Effector memory CD4-positive, alpha-beta T cell (primary cell): ENCODE data around the gene PCK1.

ENCODE experiments used
- DNase-seq, 3 donors: peaks; one replicate each; pipeline ENCODE4 v3.0.0-alpha.2; 2020
- H3K27ac ChIP-seq: 2 replicates; pipeline ENCODE4 v1.7.0; 2013; ENCODE audit warnings: mild to moderate bottlenecking, low read length, moderate library complexity; ENCODE audit not compliant: insufficient read depth, poor library complexity, severe bottlenecking
- H3K27me3 ChIP-seq: replicated peaks from 2 replicates; pipeline ENCODE4 v1.7.0; 2013; ENCODE audit warnings: mild to moderate bottlenecking, low read length; ENCODE audit not compliant: insufficient read depth, control insufficient read depth, poor library complexity, severe bottlenecking
- H3K36me3 ChIP-seq: 2 replicates; pipeline ENCODE4 v1.7.0; 2013; ENCODE audit warnings: mild to moderate bottlenecking, low read length, moderate library complexity; ENCODE audit not compliant: control insufficient read depth, insufficient read depth
- H3K4me1 ChIP-seq: 2 replicates; pipeline ENCODE4 v1.7.0; 2013; ENCODE audit warnings: low read length, mild to moderate bottlenecking; ENCODE audit not compliant: control insufficient read depth, insufficient read depth, poor library complexity, severe bottlenecking
- H3K4me3 ChIP-seq: 2 replicates; pipeline ENCODE4 v1.7.0; 2013; ENCODE audit warnings: low read length, low read depth, mild to moderate bottlenecking; ENCODE audit not compliant: insufficient read depth, poor library complexity, severe bottlenecking
- H3K9me3 ChIP-seq: 2 replicates; pipeline ENCODE4 v1.7.0; 2013; ENCODE audit warnings: mild to moderate bottlenecking, low read length, moderate library complexity; ENCODE audit not compliant: control insufficient read depth

PCK1 gene

DNA sequence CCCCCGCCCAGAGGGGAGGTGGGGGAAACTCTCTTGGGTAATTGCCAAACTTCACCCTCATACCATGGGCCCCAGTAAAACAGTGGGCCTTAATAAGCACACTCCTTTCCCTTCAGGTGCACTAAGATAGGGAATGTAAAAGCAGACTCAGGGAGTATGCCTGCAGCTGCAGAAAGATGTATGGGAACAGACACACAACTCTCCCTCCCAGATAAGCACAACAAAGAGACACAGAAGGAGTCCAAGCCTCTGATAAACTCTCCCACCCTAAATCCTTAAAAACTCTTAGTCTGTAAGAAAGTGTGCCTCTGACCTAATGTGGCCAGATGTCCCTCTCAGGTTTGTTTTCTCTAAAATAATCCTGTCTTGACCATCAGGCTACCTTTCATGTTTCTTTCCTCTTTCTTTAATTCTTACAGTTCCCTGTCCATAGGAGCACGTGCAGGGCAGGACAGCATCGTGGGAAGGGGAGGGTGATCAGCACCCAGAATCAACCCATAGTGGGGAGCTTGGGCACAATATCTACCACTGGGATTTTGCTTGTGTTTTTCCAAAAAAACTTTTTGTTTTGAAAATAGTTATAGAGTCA lies 24.7 kb upstream of the PCK1 start:
- H3K36me3 ChIP-seq, result no peaks in the 10 kb centered on the region
- DNase-seq, result no peak
- H3K4me1 ChIP-seq, result no peaks in the 10 kb centered on the region
- H3K27me3 ChIP-seq, result no peaks in the 10 kb centered on the region
- H3K9me3 ChIP-seq, result no peaks in the 10 kb centered on the region
- H3K27ac ChIP-seq, result no peak overlapping the region
- no peak overlapping the region for H3K4me3 ChIP-seq

GRCh38 chr20:57536771-57537724 lies 23.9 kb upstream of the PCK1 start:
- no peaks in the 10 kb centered on the region for H3K27me3 ChIP-seq
- no peaks in the 10 kb centered on the region for H3K36me3 ChIP-seq
- H3K9me3 ChIP-seq, result no peaks in the 10 kb centered on the region
- DNase-seq, result no peak
- H3K4me1 ChIP-seq, result no peaks in the 10 kb centered on the region
- no peak overlapping the region for H3K4me3 ChIP-seq
- no peak overlapping the region for H3K27ac ChIP-seq

DNA sequence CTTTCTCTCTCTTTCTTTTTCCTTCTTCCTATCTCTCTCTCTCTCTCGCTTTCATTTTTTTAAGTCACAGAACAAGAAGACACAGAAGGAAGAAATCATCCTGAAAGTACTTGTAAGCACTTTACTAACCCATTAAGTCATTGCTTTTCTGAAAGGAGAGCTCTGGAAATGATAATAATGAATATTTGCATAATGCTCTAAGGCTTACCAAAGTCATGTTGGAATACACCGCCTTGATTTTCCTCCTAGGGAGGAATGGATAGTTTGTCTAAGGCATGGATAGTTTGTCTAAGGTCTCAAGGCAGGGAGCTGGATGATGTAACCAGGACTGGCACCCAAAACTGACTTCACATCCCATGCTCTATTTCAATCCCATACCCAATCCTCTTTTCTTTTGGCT lies 23.1 kb upstream of the PCK1 start:
- H3K4me1 ChIP-seq, result no peaks in the 10 kb centered on the region
- H3K27me3 ChIP-seq, result no peaks in the 10 kb centered on the region
- no peak overlapping the region for H3K27ac ChIP-seq
- H3K36me3 ChIP-seq, result no peaks in the 10 kb centered on the region
- no peaks in the 10 kb centered on the region for H3K9me3 ChIP-seq
- H3K4me3 ChIP-seq, result no peak overlapping the region
- no peak for DNase-seq

GRCh38 chr20:57539889-57540288 lies 21.0 kb upstream of the PCK1 start:
- no peaks in the 10 kb centered on the region for H3K9me3 ChIP-seq
- no peak overlapping the region for H3K27ac ChIP-seq
- no peaks in the 10 kb centered on the region for H3K27me3 ChIP-seq
- DNase-seq, result no peak
- no peak overlapping the region for H3K4me3 ChIP-seq
- no peaks in the 10 kb centered on the region for H3K4me1 ChIP-seq
- no peaks in the 10 kb centered on the region for H3K36me3 ChIP-seq

DNA sequence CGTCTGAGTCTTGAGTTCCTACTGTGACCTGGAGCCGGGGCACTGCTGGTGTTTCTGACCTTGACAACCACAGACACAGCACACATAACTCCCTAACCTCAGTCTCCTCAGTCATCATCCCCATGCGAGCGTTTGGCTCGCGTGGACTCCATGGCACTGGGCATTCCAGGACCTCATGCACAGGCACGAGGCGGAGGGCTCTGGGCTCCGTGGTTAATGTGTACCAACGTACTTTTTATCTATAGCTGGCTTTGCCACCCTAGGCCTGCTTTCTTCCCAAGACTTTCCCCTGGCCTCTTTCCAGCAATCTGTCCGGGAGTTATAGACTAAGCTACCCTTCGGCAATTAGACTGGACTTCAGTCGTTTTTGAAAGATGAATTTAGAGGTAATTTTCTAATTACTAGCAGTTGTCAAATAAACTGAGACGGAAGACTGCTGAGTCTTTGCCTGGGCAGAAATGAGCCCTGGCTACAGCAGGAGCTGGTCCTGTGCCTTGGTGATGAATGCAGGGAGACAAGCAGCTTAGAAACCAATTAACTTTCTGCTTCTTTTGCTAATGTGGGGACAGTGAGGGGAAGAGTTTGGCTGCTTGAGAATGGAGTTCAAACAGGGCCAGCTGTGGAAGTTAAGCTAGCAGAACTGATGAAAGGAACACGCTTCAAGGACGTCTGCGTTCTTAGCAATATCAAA lies 19.9 kb upstream of the PCK1 start:
- no peaks in the 10 kb centered on the region for H3K27me3 ChIP-seq

DNA sequence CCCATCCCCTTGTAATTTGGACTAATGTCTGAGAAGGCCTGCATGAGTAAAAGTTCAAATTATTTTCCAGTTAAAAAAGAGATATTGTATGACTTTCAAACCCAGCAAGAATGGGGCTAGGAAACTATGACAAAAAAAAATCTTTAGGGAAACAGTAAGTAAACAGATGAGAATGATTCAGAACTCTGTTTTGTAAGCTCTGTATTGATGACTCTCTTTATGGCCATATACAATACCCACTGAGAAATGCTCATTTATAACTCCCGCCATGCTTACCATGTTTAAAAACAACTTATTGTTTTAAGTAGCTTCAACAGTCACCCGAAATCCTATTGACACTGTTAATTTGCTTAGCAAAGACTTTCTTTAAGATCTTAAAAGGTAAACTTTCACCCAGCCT lies 17.2 kb upstream of the PCK1 start:
- no peak for DNase-seq
- no peak overlapping the region for H3K27ac ChIP-seq
- H3K4me1 ChIP-seq, result no peaks in the 10 kb centered on the region
- H3K9me3 ChIP-seq, result no peaks in the 10 kb centered on the region
- no peaks in the 10 kb centered on the region for H3K36me3 ChIP-seq
- no peak overlapping the region for H3K4me3 ChIP-seq
- H3K27me3 ChIP-seq, result no peaks in the 10 kb centered on the region

More for the DNA sequence above, 19.9 kb upstream of the PCK1 start:
- Histone ChIP-seq H3K27ac (no peak overlapping the region), H3K4me1 (no peaks in the 10 kb centered on the region), H3K9me3 (no peaks in the 10 kb centered on the region), H3K4me3 (no peak overlapping the region), H3K36me3 (no peaks in the 10 kb centered on the region)
- DNase-seq, result no peak

- no peak for DNase-seq
- Histone ChIP-seq H3K27ac (no peak overlapping the region), H3K4me3 (no peak overlapping the region), H3K27me3 (no peaks in the 10 kb centered on the region), H3K9me3 (no peaks in the 10 kb centered on the region), H3K36me3 (no peaks in the 10 kb centered on the region), H3K4me1 (no peaks in the 10 kb centered on the region)
Measured at GRCh38 chr20:57544838-57545564, 15.9 kb upstream of the PCK1 start.

DNA sequence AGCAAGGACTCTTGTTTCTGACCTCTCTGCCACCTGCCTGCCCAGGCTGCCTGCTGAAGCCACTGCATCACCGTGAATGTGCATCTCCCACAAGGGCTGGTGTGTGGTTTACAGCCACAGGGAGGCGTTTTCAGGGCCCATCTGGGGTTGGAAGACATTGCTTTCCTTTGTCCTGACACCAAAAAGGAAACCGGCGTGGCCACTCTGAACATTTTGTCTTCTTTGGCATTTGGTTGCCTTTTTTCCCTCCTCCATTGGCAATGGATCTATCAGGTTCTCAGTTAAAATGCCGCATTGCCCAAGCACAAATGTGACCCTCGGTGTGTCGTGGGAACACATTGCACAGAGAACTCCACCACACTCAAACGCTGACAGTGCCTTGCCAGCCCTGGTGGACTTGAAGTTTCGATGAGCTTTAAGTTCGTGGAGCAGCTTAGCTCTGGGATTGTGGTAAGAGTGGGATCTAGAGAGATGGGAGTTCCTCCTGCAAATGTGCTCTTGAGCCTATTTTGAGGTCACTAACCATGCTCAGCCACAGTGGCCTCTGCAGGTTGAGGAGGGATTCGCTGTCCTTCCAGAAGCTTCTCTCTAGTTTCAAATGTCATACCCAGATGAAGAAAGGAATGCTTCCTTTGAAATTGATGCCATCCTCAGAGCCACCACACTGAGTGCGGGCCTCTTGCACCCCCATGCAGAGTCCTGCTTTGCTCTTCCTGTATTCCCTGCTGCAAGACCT lies 14.8 kb upstream of the PCK1 start:
- Histone ChIP-seq H3K9me3 (no peaks in the 10 kb centered on the region), H3K27ac (no peak overlapping the region), H3K27me3 (no peaks in the 10 kb centered on the region), H3K4me1 (no peaks in the 10 kb centered on the region), H3K36me3 (no peaks in the 10 kb centered on the region), H3K4me3 (no peak overlapping the region)
- DNase-seq, result no peak

DNA sequence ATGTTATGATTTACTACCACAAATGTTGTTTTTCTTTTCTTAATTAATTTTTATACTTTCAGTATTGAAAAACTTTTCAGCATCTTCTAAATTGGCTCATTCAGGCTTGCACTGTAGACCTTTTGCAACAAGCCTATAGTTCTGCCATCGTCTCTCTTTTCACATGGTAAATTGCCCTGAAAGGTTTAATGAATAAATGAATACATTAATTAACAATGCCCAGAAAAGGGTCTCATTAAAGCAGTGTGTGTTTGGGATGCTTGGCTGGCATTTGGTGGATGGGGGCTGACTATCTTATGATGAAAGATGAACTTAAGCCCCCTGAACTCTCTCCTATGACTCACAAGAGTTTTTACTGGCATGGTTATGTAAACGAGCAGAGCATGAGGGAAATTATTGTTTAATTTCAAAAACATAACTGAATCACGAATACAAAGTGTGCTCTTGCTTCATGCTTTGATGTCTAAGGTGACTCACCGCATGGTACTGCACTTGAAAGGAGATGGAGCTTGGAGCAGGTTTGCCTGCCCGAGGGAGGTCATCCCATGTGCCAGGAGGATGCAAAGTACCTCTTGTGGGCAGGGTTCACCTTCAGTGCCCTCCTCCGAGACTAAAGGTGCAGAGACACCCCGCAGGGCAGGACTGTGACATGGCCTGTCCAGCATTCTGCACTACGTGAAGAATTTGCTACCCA lies 13.8 kb upstream of the PCK1 start:
- Histone ChIP-seq H3K4me1 (no peaks in the 10 kb centered on the region), H3K4me3 (no peak overlapping the region), H3K27me3 (no peaks in the 10 kb centered on the region), H3K9me3 (no peaks in the 10 kb centered on the region), H3K36me3 (no peaks in the 10 kb centered on the region), H3K27ac (no peak overlapping the region)
- DNase-seq, result no peak
